Smooth muscle cell (in vitro differentiated cells): ENCODE results near the gene MYADML2. TPM values are rescaled to one million over a fixed set of nuclear protein-coding genes. Genes with fewer than 3 reads are reported as not detected.
A peak's percentile ranks its signal among the peaks of the same experiment; 100 is the strongest.

Experiments used
- DNase-seq: peaks from one replicate; lab custom pipeline; 2025; ENCODE audit not compliant: unreplicated experiment; lab: John Stamatoyannopoulos, UW
- H2AFZ ChIP-seq: fragments of 200-600 bp; sonication (generic); 2 replicates; pipeline ENCODE4 v1.6.0; 2016; ENCODE audit warnings: antibody characterized with exemption, low read depth, mild to moderate bottlenecking
- H3F3A ChIP-seq: fragments of 200-600 bp; sonication (generic); 2 replicates; pipeline ENCODE4 v1.6.0; 2017; ENCODE audit warnings: antibody characterized with exemption, low read depth
- H3K27ac ChIP-seq: fragments of 200-600 bp; sonication (generic); 2 replicates; pipeline ENCODE4 v1.5.1; 2016; ENCODE audit warnings: low read depth, mild to moderate bottlenecking
- H3K27me3 ChIP-seq: fragments of 200-600 bp; sonication (generic); 2 replicates; pipeline ENCODE4 v1.6.1; 2016; ENCODE audit warnings: low read depth, mild to moderate bottlenecking
- H3K36me3 ChIP-seq: fragments of 200-600 bp; sonication (generic); 2 replicates; pipeline ENCODE4 v1.5.1; 2016; ENCODE audit warnings: low read depth
- H3K4me1 ChIP-seq: fragments of 200-600 bp; sonication (generic); 2 replicates; pipeline ENCODE4 v1.5.1; 2016; ENCODE audit warnings: low read depth
- H3K4me2 ChIP-seq: fragments of 200-600 bp; sonication (generic); 2 replicates; pipeline ENCODE4 v1.6.0; 2016; ENCODE audit warnings: mild to moderate bottlenecking
- H3K4me3 ChIP-seq: fragments of 200-600 bp; sonication (generic); 2 replicates; pipeline ENCODE4 v1.5.1; 2016; ENCODE audit warnings: mild to moderate bottlenecking
- H3K79me2 ChIP-seq: fragments of 200-600 bp; sonication (generic); 2 replicates; pipeline ENCODE4 v1.6.0; 2016; ENCODE audit warnings: low read depth, mild to moderate bottlenecking
- H3K9ac ChIP-seq: fragments of 200-600 bp; sonication (generic); 2 replicates; pipeline ENCODE4 v1.6.0; 2016; ENCODE audit warnings: low read depth
- H3K9me3 ChIP-seq: fragments of 200-600 bp; sonication (generic); replicated peaks from 2 replicates; pipeline ENCODE4 v1.5.1; 2016; ENCODE audit warnings: low read depth
- H4K20me1 ChIP-seq: fragments of 200-600 bp; sonication (generic); 2 replicates; pipeline ENCODE4 v1.6.0; 2016; ENCODE audit warnings: low read depth
- WGBS: methylation state at CpG from one replicate; pipeline ENCODE4 v1.1.7; 2016; ENCODE audit warnings: low lambda C conversion rate; 5-methylcytosine and 5-hydroxymethylcytosine counted together
- polyA plus RNA-seq: library from polyadenylated mRNA; unstranded; fragments of >200 nt; fragmentation: Nextera tagmentation; extraction: Ambion mirVana; gene quantifications from 2 replicates; pipeline ENCODE4 v1.2.1, GENCODE V29; 2016
- total RNA-seq: library from RNA; depleted of rRNA; stranded (reverse); fragments of >200 nt; gene quantifications from 2 replicates; pipeline ENCODE4 v1.2.3, GENCODE V29; 2014
- TF ChIP-seq, protein P1 (sequence below): fragments of 200-600 bp; sonication (generic); IDR thresholded peaks from 2 replicates; pipeline ENCODE4 v1.5.1; 2017; ENCODE audit warnings: borderline replicate concordance, mild to moderate bottlenecking, antibody characterized with exemption; ENCODE audit not compliant: insufficient read depth, poor library complexity, severe bottlenecking

The MYADML2 gene
- total and polyA plus RNA-seq, 2 experiments from 2014 or later, result not detected

DNA sequence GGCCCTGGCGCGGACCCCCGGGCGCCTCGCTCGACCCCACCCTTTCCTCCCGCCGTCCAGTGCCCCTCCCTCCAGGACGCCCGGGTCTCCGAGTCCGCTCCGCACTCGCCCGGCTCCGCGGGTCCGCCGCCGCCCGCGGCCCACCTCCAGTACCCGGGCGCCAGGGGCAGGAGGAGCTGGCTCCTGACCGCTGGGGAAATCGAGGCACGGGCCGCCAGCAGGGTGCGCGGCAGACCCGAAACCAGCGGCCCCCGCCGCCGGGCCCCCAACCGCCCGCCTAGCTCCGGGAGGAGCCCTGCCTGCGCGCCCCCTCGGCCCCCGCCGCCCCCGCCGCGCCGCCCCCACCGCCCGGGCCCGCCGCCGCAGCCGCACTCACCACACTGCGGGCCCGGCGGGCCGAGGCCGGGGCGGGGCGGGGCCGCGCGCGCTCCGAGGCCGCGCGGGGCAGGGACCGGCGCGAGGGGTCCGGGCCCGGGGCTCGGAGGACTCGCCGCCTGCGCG is 19.8 kb downstream of the MYADML2 start:
- Histone ChIP-seq H3K27me3 (no peaks in the 10 kb centered on the region), H4K20me1 (peaks cover 45% of the 10 kb centered on the region), H3K4me2 (peak overlapping the region; percentile 98), H3K27ac (peak overlapping the region; percentile 100), H3K79me2 (peaks cover 49% of the 10 kb centered on the region), H3F3A (peaks cover 10% of the 10 kb centered on the region), H3K36me3 (no peaks in the 10 kb centered on the region), H2AFZ (no peak overlapping the region), H3K4me1 (peaks cover 32% of the 10 kb centered on the region), H3K9me3 (no peaks in the 10 kb centered on the region), H3K4me3 (peak overlapping the region; percentile 92), H3K9ac (peak overlapping the region; percentile 100)
- TF ChIP-seq, protein P1, sequence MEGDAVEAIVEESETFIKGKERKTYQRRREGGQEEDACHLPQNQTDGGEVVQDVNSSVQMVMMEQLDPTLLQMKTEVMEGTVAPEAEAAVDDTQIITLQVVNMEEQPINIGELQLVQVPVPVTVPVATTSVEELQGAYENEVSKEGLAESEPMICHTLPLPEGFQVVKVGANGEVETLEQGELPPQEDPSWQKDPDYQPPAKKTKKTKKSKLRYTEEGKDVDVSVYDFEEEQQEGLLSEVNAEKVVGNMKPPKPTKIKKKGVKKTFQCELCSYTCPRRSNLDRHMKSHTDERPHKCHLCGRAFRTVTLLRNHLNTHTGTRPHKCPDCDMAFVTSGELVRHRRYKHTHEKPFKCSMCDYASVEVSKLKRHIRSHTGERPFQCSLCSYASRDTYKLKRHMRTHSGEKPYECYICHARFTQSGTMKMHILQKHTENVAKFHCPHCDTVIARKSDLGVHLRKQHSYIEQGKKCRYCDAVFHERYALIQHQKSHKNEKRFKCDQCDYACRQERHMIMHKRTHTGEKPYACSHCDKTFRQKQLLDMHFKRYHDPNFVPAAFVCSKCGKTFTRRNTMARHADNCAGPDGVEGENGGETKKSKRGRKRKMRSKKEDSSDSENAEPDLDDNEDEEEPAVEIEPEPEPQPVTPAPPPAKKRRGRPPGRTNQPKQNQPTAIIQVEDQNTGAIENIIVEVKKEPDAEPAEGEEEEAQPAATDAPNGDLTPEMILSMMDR, result no peak
- DNase-seq, result no peak
- 0% methylated on average over 6 of the region's 78 CpGs for WGBS

DNA sequence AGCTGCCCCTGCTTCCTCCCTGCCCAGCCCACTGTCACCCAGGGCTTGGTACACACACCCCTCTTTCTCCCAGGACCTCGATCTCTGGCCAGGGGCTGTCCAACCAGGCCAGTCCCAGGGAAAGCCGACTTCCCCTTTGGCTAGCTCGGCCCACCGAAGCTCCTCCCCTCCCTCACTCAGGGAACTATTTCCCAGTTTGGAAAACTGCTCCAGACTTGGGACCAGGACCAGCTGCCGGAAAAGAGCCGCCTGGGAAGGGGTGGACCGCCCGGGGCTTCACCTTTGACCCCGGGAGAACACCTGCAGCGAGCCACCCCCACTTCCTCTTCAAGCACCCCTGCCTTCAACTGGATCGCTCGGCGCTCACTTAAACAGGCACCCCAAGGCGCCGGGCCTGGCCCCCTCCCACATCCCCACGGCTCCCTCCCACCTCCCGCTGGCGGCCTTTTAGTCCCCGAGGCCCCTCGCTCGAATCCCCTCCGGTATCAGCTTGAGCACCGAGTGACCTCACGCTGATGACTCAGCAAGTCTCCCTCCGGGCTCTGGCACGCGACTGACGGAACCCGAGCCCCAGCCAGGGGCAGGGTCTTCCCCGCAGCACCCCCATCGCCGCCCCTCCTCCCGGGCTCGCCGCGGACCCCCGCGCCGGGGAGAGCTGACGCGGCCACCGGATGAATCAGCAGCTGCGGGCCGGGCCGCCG is 20.4 kb downstream of the MYADML2 start:
- H3K36me3 ChIP-seq, result no peaks in the 10 kb centered on the region
- H3K79me2 ChIP-seq, result peaks cover 55% of the 10 kb centered on the region
- TF ChIP-seq, protein P1, result no peak
- peak overlapping the region; percentile 100 for H3K9ac ChIP-seq
- peaks cover 51% of the 10 kb centered on the region for H4K20me1 ChIP-seq
- no peaks in the 10 kb centered on the region for H3K9me3 ChIP-seq
- peak; percentile 72 for DNase-seq
- H3K27ac ChIP-seq, result peak overlapping the region; percentile 100
- 0% methylated on average over 33 of the region's 46 CpGs for WGBS
- H3F3A ChIP-seq, result peaks cover 10% of the 10 kb centered on the region
- peaks cover 32% of the 10 kb centered on the region for H3K4me1 ChIP-seq
- peak overlapping the region; percentile 92 for H3K4me3 ChIP-seq
- peak overlapping the region; percentile 98 for H3K4me2 ChIP-seq
- H3K27me3 ChIP-seq, result no peaks in the 10 kb centered on the region
- H2AFZ ChIP-seq, result no peak overlapping the region

DNA sequence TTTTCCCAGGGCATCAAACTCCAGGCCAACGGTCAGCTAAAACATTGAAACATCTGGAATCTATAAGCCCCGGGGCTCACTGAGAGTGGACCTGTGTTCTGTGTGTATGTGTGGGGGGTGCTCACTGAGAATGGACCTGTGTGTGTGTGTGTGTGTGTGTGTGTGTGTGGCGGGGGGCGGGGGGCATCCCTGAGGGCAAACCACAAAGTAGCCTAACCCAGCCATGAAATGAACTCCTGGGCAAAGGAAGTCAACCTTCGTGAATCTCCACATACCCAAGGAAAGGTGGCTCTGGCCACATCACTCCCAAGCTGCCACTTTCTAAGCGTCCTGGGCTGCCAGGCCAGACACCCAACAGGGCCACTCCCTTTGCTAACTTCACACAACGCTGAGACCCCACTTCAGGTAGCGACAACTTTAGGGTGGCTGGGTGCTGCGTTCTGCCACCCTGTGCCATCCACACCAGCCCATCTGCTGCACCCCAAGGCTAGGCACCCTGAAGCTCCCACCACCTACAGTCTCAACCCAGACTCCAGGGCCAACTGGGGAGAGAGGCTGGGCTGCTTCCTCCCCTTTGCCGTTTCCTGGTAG is 21.1 kb downstream of the MYADML2 start:
- Histone ChIP-seq H3K4me3 (peak overlapping the region; percentile 92), H3K4me2 (peak overlapping the region; percentile 98), H4K20me1 (peaks cover 58% of the 10 kb centered on the region), H3K27me3 (no peaks in the 10 kb centered on the region), H2AFZ (no peak overlapping the region), H3F3A (peaks cover 10% of the 10 kb centered on the region), H3K79me2 (peaks cover 61% of the 10 kb centered on the region), H3K9ac (peak overlapping the region; percentile 100), H3K27ac (peak overlapping the region; percentile 100), H3K36me3 (no peaks in the 10 kb centered on the region), H3K4me1 (peaks cover 32% of the 10 kb centered on the region), H3K9me3 (no peaks in the 10 kb centered on the region)
- DNase-seq, result no peak
- TF ChIP-seq, protein P1, result no peak
- WGBS, result 66% methylated on average over 10 of the region's 10 CpGs
